K562 (cell line): ENCODE data around the gene SLC29A3. TPM values are rescaled to one million over a fixed set of nuclear protein-coding genes. Genes with fewer than 3 reads are reported as not detected.

ENCODE experiments used
- ATAC-seq: fragments of 200-7000 bp; cut with Tn5 transposase; 3 replicates; pipeline ENCODE4 v1.9.1; 2020; ENCODE audit warnings: moderate library complexity
- BruUV-seq: library from RNA; stranded (reverse); fragments of 400-500 nt; replicated peaks from 2 replicates; lab custom pipeline; 2021; lab: Mats Ljungman, UMichigan
- CTCF ChIA-PET: fragments of 300-600 bp; formaldehyde crosslinking; extraction: SDS; loops from one replicate; lab custom pipeline; 2021; ENCODE audit warnings: low intra/inter-chr PET ratio; lab: Yijun Ruan, JAX
- POLR2A ChIA-PET: fragments of 300-600, 350-650 bp; sonication (Branson Sonifier 250); formaldehyde crosslinking; extraction: SDS; loops from one replicate; lab custom pipeline; 2021; ENCODE audit warnings: antibody characterized with exemption, inconsistent platforms; lab: Yijun Ruan, JAX
- DNase-seq, 4 experiments: peaks; one replicate each; pipeline versions ENCODE4 v3.0.0 to v3.0.0-alpha.2; 2011 to 2018; ENCODE audit warnings: low spot score in 3 of 4, mixed read lengths in 3 of 4; ENCODE audit errors: extremely low read depth in 1 of 4
- FAIRE-seq: peaks from 2 replicates; lab custom pipeline; 2011; peaks lifted over from hg19 to GRCh38; lab: Jason Lieb, UNC
- H2AFZ ChIP-seq: 2 replicates; pipeline ENCODE4 v1.6.0; 2011; ENCODE audit warnings: low read depth, low read length, control low read depth, inconsistent platforms
- H3K27ac ChIP-seq: fragments of 200-600 bp; 3 replicates; pipeline ENCODE4 v1.8.0; 2011; ENCODE audit warnings: low read depth, mild to moderate bottlenecking, control low read depth, inconsistent platforms, low read length, moderate library complexity, mixed read lengths; ENCODE audit errors: extremely low read depth
- H3K27me3 ChIP-seq, 2 experiments: fragments of 300-600 bp in 1 of 2; 2 replicates in 1 of 2; 3 replicates in 1 of 2; pipeline versions ENCODE4 v1.6.0 to v1.8.0; 2011; ENCODE audit warnings: inconsistent platforms in 2 of 2, low read length in 2 of 2, mild to moderate bottlenecking in 1 of 2, mixed read lengths in 1 of 2, moderate library complexity in 1 of 2; ENCODE audit not compliant: control insufficient read depth in 2 of 2, insufficient read depth in 2 of 2
- H3K36me3 ChIP-seq: fragments of 300-600 bp; 3 replicates; pipeline ENCODE4 v1.8.0; 2011; ENCODE audit warnings: mild to moderate bottlenecking, low read length, inconsistent platforms; ENCODE audit not compliant: control insufficient read depth, insufficient read depth
- H3K4me1 ChIP-seq, 2 experiments: fragments of 200-600 bp in 1 of 2; replicated peaks in 1 of 2; 2 replicates in 1 of 2; 3 replicates in 1 of 2; pipeline versions ENCODE4 v1.5.1 to v1.8.0; 2011; ENCODE audit warnings: inconsistent platforms in 2 of 2, low read length in 2 of 2, mild to moderate bottlenecking in 1 of 2, mixed read lengths in 1 of 2, moderate library complexity in 1 of 2; ENCODE audit not compliant: control insufficient read depth in 2 of 2, insufficient read depth in 2 of 2
- H3K4me2 ChIP-seq: 2 replicates; pipeline ENCODE4 v1.6.1; 2011; ENCODE audit warnings: low read length, control low read depth, inconsistent platforms, mixed read lengths; ENCODE audit not compliant: insufficient read depth
- H3K4me3 ChIP-seq: fragments of 200-600 bp; sonication (generic), shearing (Covaris generic); 2 replicates; pipeline ENCODE4 v1.5.1; 2016; ENCODE audit warnings: control low read depth, inconsistent platforms
- H3K79me2 ChIP-seq: fragments of 200-600 bp; 3 replicates; pipeline ENCODE4 v1.8.0; 2011; ENCODE audit warnings: low read length, inconsistent platforms; ENCODE audit not compliant: control insufficient read depth, insufficient read depth
- H3K9ac ChIP-seq, 2 experiments: 2 replicates each; pipeline versions ENCODE4 v1.6.0 to v1.6.1; 2011; ENCODE audit warnings: low read depth in 2 of 2, low read length in 2 of 2, control low read depth in 1 of 2, inconsistent platforms in 1 of 2, mild to moderate bottlenecking in 1 of 2, mixed read lengths in 1 of 2; ENCODE audit not compliant: insufficient read depth in 1 of 2
- H3K9me1 ChIP-seq: one replicate; pipeline ENCODE4 v1.6.0; 2011; ENCODE audit warnings: inconsistent platforms, mild to moderate bottlenecking, low read length, moderate library complexity; ENCODE audit not compliant: control insufficient read depth, insufficient read depth
- H3K9me3 ChIP-seq: replicated peaks from 2 replicates; pipeline ENCODE4 v1.5.1; 2011; ENCODE audit warnings: low read depth, low read length, inconsistent platforms; ENCODE audit not compliant: control insufficient read depth, insufficient read depth
- H4K20me1 ChIP-seq: replicated peaks from 2 replicates; pipeline ENCODE4 v1.6.1; 2011; ENCODE audit warnings: low read length, inconsistent platforms, mixed read lengths; ENCODE audit not compliant: control insufficient read depth, insufficient read depth
- CBFA2T2 ChIP-seq: fragments of 450-650 bp; conservative IDR thresholded peaks from 2 replicates; pipeline ENCODE4 v1.6.1; 2017; ENCODE audit warnings: mild to moderate bottlenecking
- KDM4B ChIP-seq, 2 experiments: fragments of 450-650 bp in 1 of 2; sonication (generic) in 1 of 2; IDR thresholded peaks; 2 replicates each; pipeline ENCODE4 v1.6.1; 2016 to 2017; ENCODE audit warnings: borderline replicate concordance in 2 of 2, antibody characterized with exemption in 1 of 2, low read depth in 1 of 2, mild to moderate bottlenecking in 1 of 2
- MECOM ChIP-seq: fragments of 250-450 bp; sonication (Bioruptor Pico); IDR thresholded peaks from 2 replicates; pipeline ENCODE4 v1.8.0; 2022; ENCODE audit warnings: inconsistent platforms
- RFX5 ChIP-seq: IDR thresholded peaks from 2 replicates; pipeline ENCODE4 v1.6.1; 2011; ENCODE audit warnings: low read depth, mild to moderate bottlenecking, improper control_type of control experiment, low read length
- SIN3A ChIP-seq, 2 experiments: fragments of 150-350 bp in 1 of 2; IDR thresholded peaks; 2 replicates each; pipeline ENCODE4 v1.6.1; 2011 to 2016; ENCODE audit warnings: borderline replicate concordance in 2 of 2, low read depth in 2 of 2, low read length in 2 of 2, mild to moderate bottlenecking in 2 of 2, moderate library complexity in 2 of 2; ENCODE audit not compliant: control insufficient read depth in 1 of 2
- SMARCB1 ChIP-seq: IDR thresholded peaks from 2 replicates; pipeline ENCODE4 v1.6.1; 2011; ENCODE audit warnings: improper control_type of control experiment, low read depth; ENCODE audit not compliant: insufficient read length
- SNIP1 ChIP-seq: fragments of 450-650 bp; IDR thresholded peaks from 2 replicates; pipeline ENCODE4 v1.7.1; 2017; ENCODE audit warnings: low read depth, mild to moderate bottlenecking
- XRCC4 ChIP-seq: IDR thresholded peaks from one replicate; pipeline ENCODE4 v1.6.1; 2011; ENCODE audit not compliant: insufficient read depth, insufficient read length; ENCODE audit errors: extremely low read depth
- ZBTB7A ChIP-seq: IDR thresholded peaks from 2 replicates; pipeline ENCODE4 v1.6.1; 2011; ENCODE audit warnings: low read depth, mild to moderate bottlenecking, low read length, moderate library complexity, borderline replicate concordance; ENCODE audit not compliant: control insufficient read depth
- ZNF41 ChIP-seq: fragments of 250-450 bp; sonication (Bioruptor Pico); conservative IDR thresholded peaks from 2 replicates; pipeline ENCODE4 v1.4.0; 2020; ENCODE audit warnings: mild to moderate bottlenecking
- ZNF76 ChIP-seq: fragments of 250-450 bp; sonication (Bioruptor Pico); IDR thresholded peaks from 2 replicates; pipeline ENCODE4 v1.4.0; 2020; ENCODE audit warnings: mild to moderate bottlenecking, moderate library complexity, borderline replicate concordance
- WGBS: fragments of 100-300 bp; shearing (Covaris generic); methylation state at CpG from one replicate; pipeline ENCODE4 v1.1.6; 2016; ENCODE audit warnings: low coverage, mixed read lengths; ENCODE audit not compliant: insufficient coverage; ENCODE audit errors: missing lambda C conversion rate; 5-methylcytosine and 5-hydroxymethylcytosine counted together
- in situ Hi-C: fragments of 300-500 bp; cut with MboI; formaldehyde crosslinking; loops from 4 replicates; pipeline ENCODE4 v1.15.0; 2018; ENCODE audit warnings: inconsistent platforms, mixed read lengths
- intact Hi-C: fragments of 100-400 bp; cut with micrococcal nuclease; formaldehyde crosslinking; loops from 2 replicates; pipeline ENCODE4 v1.14.2; 2022
- polyA plus RNA-seq, 8 experiments: library from polyadenylated mRNA; depleted of rRNA in 4 of 8; stranded (reverse) in 5 of 8; unstranded in 3 of 8; fragments of >200 nt; fragmentation: Nextera tagmentation in 2 of 8; fragmentation: Illumina TruSeq in 1 of 8; extraction: Ambion mirVana in 2 of 8; extraction: Trizol in 1 of 8; gene quantifications; 2 replicates each; pipeline versions ENCODE4 v1.2.1 to v1.2.3, GENCODE V29; 2011 to 2014; ENCODE audit warnings: inconsistent platforms in 1 of 8, missing spikeins in 1 of 8
- total RNA-seq, 7 experiments: library from RNA; depleted of rRNA in 6 of 7; stranded (reverse); fragments of >200 nt in 6 of 7; fragmentation: Illumina TruSeq in 2 of 7; extraction: Trizol in 2 of 7; gene quantifications; 2 replicates each; pipeline versions ENCODE4 v1.2.1 to v1.2.3, GENCODE V29; 2011 to 2021; ENCODE audit warnings: low replicate concordance in 1 of 7
- TF ChIP-seq, protein P1 (sequence below): IDR thresholded peaks from 2 replicates; pipeline ENCODE4 v1.6.1; 2014; ENCODE audit warnings: antibody characterized with exemption
- TF ChIP-seq, protein P2 (sequence below): fragments of 200-800 bp; sonication (Bioruptor generic); IDR thresholded peaks from 2 replicates; pipeline ENCODE4 v1.6.1; 2017; ENCODE audit warnings: missing genetic modification characterization, missing compliant biosample characterization
- TF ChIP-seq, protein P3 (sequence below): fragments of 250-450 bp; sonication (Bioruptor Pico); IDR thresholded peaks from 2 replicates; pipeline ENCODE4 v1.8.0; 2022; ENCODE audit warnings: moderate library complexity, mild to moderate bottlenecking, inconsistent platforms

Gene SLC29A3
- total and polyA plus RNA-seq, 9 of the 15 experiments (the other 6 are each of a cell fraction or from before 2014, with no cell fraction given), result 2.1 to 10.7 (median 4.6) TPM

DNA sequence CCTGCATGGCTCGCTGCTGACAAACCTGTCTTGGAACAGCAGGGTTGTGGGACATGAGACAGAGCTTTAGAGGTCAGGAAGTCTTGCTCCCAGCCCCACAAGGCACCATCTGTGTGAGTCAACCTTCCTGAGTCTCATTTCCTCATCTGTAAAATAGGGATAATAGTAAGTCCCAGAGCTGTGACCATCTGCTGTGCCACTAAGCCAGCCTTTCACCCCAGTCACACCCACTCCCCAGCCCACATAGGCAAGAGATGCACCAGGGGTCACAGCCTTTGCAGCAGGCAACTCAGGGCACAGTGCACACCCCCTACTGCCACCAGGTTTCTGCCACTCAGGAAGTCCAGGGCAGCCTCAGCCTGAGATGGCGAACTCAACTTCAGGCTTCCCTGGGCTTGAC is 48.2 kb downstream of the SLC29A3 start (continued):
- TF ChIP-seq SIN3A (IDR thresholded peaks at IDR 0.05; ENCODE audit: borderline replicate concordance in 2 of 2, control insufficient read depth in 1 of 2, low read depth in 2 of 2, low read length in 2 of 2) (no peak), ZNF41 (CRISPR knock-in tag) (no peak), CBFA2T2 (no peak), RFX5 (no peak), SNIP1 (no peak)
- TF ChIP-seq, protein P1, sequence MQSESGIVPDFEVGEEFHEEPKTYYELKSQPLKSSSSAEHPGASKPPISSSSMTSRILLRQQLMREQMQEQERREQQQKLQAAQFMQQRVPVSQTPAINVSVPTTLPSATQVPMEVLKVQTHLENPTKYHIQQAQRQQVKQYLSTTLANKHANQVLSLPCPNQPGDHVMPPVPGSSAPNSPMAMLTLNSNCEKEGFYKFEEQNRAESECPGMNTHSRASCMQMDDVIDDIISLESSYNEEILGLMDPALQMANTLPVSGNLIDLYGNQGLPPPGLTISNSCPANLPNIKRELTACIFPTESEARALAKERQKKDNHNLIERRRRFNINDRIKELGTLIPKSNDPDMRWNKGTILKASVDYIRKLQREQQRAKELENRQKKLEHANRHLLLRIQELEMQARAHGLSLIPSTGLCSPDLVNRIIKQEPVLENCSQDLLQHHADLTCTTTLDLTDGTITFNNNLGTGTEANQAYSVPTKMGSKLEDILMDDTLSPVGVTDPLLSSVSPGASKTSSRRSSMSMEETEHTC, result no peak
- TF ChIP-seq, all 486 proteins: peak for 0

DNA sequence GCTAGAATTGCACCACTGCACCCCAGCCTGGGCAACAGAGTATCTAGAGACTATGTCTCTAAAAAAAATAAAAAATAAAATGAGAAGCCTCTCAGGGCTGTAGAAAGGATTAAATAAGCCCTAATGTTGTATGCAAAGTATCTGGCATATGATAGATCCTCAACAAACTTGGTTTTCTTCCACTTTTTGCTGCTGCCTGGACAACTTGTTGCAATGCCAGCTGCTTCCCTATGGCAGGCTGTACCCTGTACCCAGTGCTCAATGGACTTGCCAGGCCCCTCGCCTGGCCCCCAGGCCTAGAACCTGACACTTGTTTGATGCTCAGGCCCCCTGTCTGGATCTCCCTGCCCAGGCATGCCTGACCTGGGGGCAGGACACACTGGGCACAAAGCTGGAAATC is 49.1 kb downstream of the SLC29A3 start:
- POLR2A ChIA-PET, result interaction anchor here (0.8 kb wide), 1 partner anchor 11 kb away, joined by 3 read pairs; no protein-coding TSS in a partner anchor
- CTCF ChIA-PET, result no interaction called here
- Histone ChIP-seq H3K27me3 (peaks cover under 1 to 17% of the 10 kb centered on the region in 2 experiments; a peak in 2 of 5 replicates), H3K9ac (no peak overlapping the region), H3K9me1 (no peaks in the 10 kb centered on the region), H3K9me3 (no peaks in the 10 kb centered on the region), H3K4me3 (no peak overlapping the region), H3K36me3 (no peaks in the 10 kb centered on the region), H4K20me1 (no peaks in the 10 kb centered on the region), H3K4me2 (no peak overlapping the region), H2AFZ (no peak overlapping the region), H3K79me2 (no peaks in the 10 kb centered on the region), H3K4me1 (no peaks in the 10 kb centered on the region; a peak in 1 of 5 replicates), H3K27ac (no peak overlapping the region)
- ATAC-seq, result no peak
- FAIRE-seq, result no peak
- intact Hi-C loops, result no loop called here
- BruUV-seq, result no TSS peak
- in situ Hi-C loops, result no loop called here
- 31% methylated on average over 1 of the region's 1 CpG for WGBS
- DNase-seq, result no peak
- no peak for TF ChIP-seq ZNF76 (CRISPR knock-in tag)
- no peak for TF ChIP-seq MECOM (CRISPR knock-in tag)
- TF ChIP-seq, protein P2, sequence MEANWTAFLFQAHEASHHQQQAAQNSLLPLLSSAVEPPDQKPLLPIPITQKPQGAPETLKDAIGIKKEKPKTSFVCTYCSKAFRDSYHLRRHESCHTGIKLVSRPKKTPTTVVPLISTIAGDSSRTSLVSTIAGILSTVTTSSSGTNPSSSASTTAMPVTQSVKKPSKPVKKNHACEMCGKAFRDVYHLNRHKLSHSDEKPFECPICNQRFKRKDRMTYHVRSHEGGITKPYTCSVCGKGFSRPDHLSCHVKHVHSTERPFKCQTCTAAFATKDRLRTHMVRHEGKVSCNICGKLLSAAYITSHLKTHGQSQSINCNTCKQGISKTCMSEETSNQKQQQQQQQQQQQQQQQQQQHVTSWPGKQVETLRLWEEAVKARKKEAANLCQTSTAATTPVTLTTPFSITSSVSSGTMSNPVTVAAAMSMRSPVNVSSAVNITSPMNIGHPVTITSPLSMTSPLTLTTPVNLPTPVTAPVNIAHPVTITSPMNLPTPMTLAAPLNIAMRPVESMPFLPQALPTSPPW (CRISPR knock-in tag), result no peak
- TF ChIP-seq SMARCB1, result no peak
- TF ChIP-seq ZBTB7A, result no peak
- TF ChIP-seq KDM4B (IDR thresholded peaks at IDR 0.05; ENCODE audit: borderline replicate concordance in 2 of 2, low read depth in 1 of 2), result no peak
- TF ChIP-seq, protein P3, sequence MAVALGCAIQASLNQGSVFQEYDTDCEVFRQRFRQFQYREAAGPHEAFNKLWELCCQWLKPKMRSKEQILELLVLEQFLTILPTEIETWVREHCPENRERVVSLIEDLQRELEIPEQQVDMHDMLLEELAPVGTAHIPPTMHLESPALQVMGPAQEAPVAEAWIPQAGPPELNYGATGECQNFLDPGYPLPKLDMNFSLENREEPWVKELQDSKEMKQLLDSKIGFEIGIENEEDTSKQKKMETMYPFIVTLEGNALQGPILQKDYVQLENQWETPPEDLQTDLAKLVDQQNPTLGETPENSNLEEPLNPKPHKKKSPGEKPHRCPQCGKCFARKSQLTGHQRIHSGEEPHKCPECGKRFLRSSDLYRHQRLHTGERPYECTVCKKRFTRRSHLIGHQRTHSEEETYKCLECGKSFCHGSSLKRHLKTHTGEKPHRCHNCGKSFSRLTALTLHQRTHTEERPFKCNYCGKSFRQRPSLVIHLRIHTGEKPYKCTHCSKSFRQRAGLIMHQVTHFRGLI (CRISPR knock-in tag), result no peak
- no peak for TF ChIP-seq XRCC4
